Spleen (tissue), 11 donors: ENCODE results near the gene SORCS1. TPM values are rescaled to one million over a fixed set of nuclear protein-coding genes. Genes with fewer than 3 reads are reported as not detected.

Experiments used
- DNase-seq: peaks from one replicate; pipeline ENCODE4 v3.0.0-alpha.2; 2020
- H3K27ac ChIP-seq, 8 donors: fragments of 200-600 bp; sonication (generic) in 7 of 8; 1 replicate in 4 of 8; 2 replicates in 4 of 8; pipeline versions ENCODE4 v1.5.0 to v1.8.0; 2016 to 2021; ENCODE audit warnings: inconsistent platforms in 4 of 8, mild to moderate bottlenecking in 4 of 8, moderate library complexity in 1 of 8
- H3K27me3 ChIP-seq, 7 donors: fragments of 200-600 bp; sonication (generic) in 6 of 7; replicated peaks in 1 of 7; 1 replicate in 4 of 7; 2 replicates in 3 of 7; pipeline versions ENCODE4 v1.5.0 to v1.8.0; 2016 to 2021; ENCODE audit warnings: inconsistent platforms in 3 of 7, mild to moderate bottlenecking in 1 of 7
- H3K36me3 ChIP-seq, 6 donors: fragments of 200-600 bp; sonication (generic) in 5 of 6; 1 replicate in 4 of 6; 2 replicates in 2 of 6; pipeline versions ENCODE4 v1.5.0 to v1.8.0; 2016 to 2021; ENCODE audit warnings: inconsistent platforms in 2 of 6
- H3K4me1 ChIP-seq, 6 donors: fragments of 200-600 bp; sonication (generic) in 5 of 6; 1 replicate in 3 of 6; 2 replicates in 3 of 6; pipeline versions ENCODE4 v1.5.0 to v1.8.0; 2016 to 2021; ENCODE audit warnings: inconsistent platforms in 3 of 6
- H3K4me3 ChIP-seq, 8 donors: fragments of 200-600 bp; sonication (generic) in 7 of 8; 1 replicate in 4 of 8; 2 replicates in 4 of 8; pipeline versions ENCODE4 v1.5.0 to v1.8.0; 2016 to 2021; ENCODE audit warnings: inconsistent platforms in 4 of 8, mild to moderate bottlenecking in 4 of 8, moderate library complexity in 2 of 8
- H3K9me3 ChIP-seq, 8 donors: fragments of 200-600 bp; sonication (generic) in 7 of 8; 1 replicate in 4 of 8; 2 replicates in 4 of 8; pipeline versions ENCODE4 v1.5.0 to v1.8.0; 2016 to 2021; ENCODE audit warnings: inconsistent platforms in 4 of 8
- CTCF ChIP-seq, 11 experiments: fragments of 200-600 bp in 7 of 11; fragments of 450-650 bp in 4 of 11; sonication (generic) in 4 of 11; IDR thresholded peaks in 8 of 11; conservative IDR thresholded peaks in 3 of 11; 1 replicate in 7 of 11; 2 replicates in 4 of 11; pipeline versions ENCODE4 v1.4.0 to v1.8.0; 2016 to 2021; ENCODE audit warnings: antibody characterized with exemption in 11 of 11, inconsistent platforms in 4 of 11, mild to moderate bottlenecking in 1 of 11
- POLR2A ChIP-seq, 3 donors: fragments of 450-650 bp; IDR thresholded peaks; one replicate each; pipeline ENCODE4 v1.5.1; 2017; ENCODE audit warnings: antibody characterized with exemption in 3 of 3, mild to moderate bottlenecking in 1 of 3
- POLR2AphosphoS5 ChIP-seq, 3 donors: sonication (generic); formaldehyde crosslinking; IDR thresholded peaks; one replicate each; pipeline ENCODE4 v1.5.1; 2017; ENCODE audit warnings: antibody characterized with exemption in 3 of 3
- WGBS, 5 donors: extraction: QIAGEN DNeasy Blood & Tissue Kit in 3 of 5; methylation state at CpG; one replicate each; pipeline versions ENCODE4 v1.1.5 to v1.1.7; 2013 to 2018; 5-methylcytosine and 5-hydroxymethylcytosine counted together
- intact Hi-C: fragments of 100-400 bp; cut with DNase I; formaldehyde crosslinking; loops from one replicate; pipeline ENCODE4 v1.15.0; 2023; ENCODE audit warnings: low total_unique reads
- polyA plus RNA-seq, 3 donors: library from polyadenylated mRNA; stranded (reverse); fragments of 200-250 nt; gene quantifications; one replicate each; pipeline ENCODE4 v1.2.1, GENCODE V29; 2013
- total RNA-seq, 7 donors: library from RNA; depleted of rRNA in 3 of 7; stranded (reverse); fragments of >200 nt in 3 of 7; fragmentation: NEBNext Ultra II Directional in 4 of 7; extraction: Animal tissue kit (Norgen Biotek cat#: 25700) in 4 of 7; gene quantifications; one replicate each; pipeline versions ENCODE4 v1.1.0 to v1.2.1, GENCODE V29; 2016 to 2021
- donor health status: healthy with polysubstance abuse.
- donor health status: DM: no; HTN: no; CAD: no; lungs with moderate emphysema.
- donor health status: DM: no; HTN: no; CAD: no.
- donor health status: Bipolar disorder and iron deficiency.
- donor health status: healthy.
- donor health status: DM: no; HTN: no; CAD: no.
- donor health status: DM: yes; HTN: yes; CAD: no.

SORCS1 gene
- total and polyA plus RNA-seq, 10 donors, result 0.67 to 2.7 (median 1.6) TPM

GRCh38 chr10:106789623-106790022, 374.9 kb downstream of the SORCS1 start:
- WGBS, 5 donors, result 57 to 76% (median 62%) methylated on average over 2 of the region's 2 CpGs

GRCh38 chr10:106788982-106789381, 375.5 kb downstream of the SORCS1 start:
- intact Hi-C loops, result no loop called here
- H3K27me3 ChIP-seq, result no peaks in the 10 kb centered on the region
- H3K36me3 ChIP-seq, result no peaks in the 10 kb centered on the region
- H3K4me1 ChIP-seq, result no peaks in the 10 kb centered on the region
- no peaks in the 10 kb centered on the region for H3K9me3 ChIP-seq
- TF ChIP-seq CTCF (IDR thresholded peaks at IDR 0.05 in 8 of 11, conservative IDR thresholded peaks at IDR 0.05 in 3 of 11), result no peak
- no peak for TF ChIP-seq POLR2AphosphoS5 (IDR thresholded peaks at IDR 0.05)
- TF ChIP-seq POLR2A (IDR thresholded peaks at IDR 0.05), result no peak
- DNase-seq, result no peak
- H3K4me3 ChIP-seq, result no peak overlapping the region
- H3K27ac ChIP-seq, result no peak overlapping the region
- WGBS, 5 donors, result 73 to 89% (median 83%) methylated on average over 3 of the region's 3 CpGs

More at GRCh38 chr10:106789623-106790022, 374.9 kb downstream of the SORCS1 start:
- H3K36me3 ChIP-seq, result no peaks in the 10 kb centered on the region
- H3K9me3 ChIP-seq, result no peaks in the 10 kb centered on the region
- TF ChIP-seq POLR2AphosphoS5 (IDR thresholded peaks at IDR 0.05), result no peak
- TF ChIP-seq POLR2A (IDR thresholded peaks at IDR 0.05), result no peak
- no peak for TF ChIP-seq CTCF (IDR thresholded peaks at IDR 0.05 in 8 of 11, conservative IDR thresholded peaks at IDR 0.05 in 3 of 11)
- intact Hi-C loops, result no loop called here
- no peak for DNase-seq
- no peaks in the 10 kb centered on the region for H3K27me3 ChIP-seq
- H3K4me1 ChIP-seq, result no peaks in the 10 kb centered on the region
- no peak overlapping the region for H3K4me3 ChIP-seq
- no peak overlapping the region for H3K27ac ChIP-seq

- no peaks in the 10 kb centered on the region for H3K27me3 ChIP-seq
- no peak for TF ChIP-seq CTCF (IDR thresholded peaks at IDR 0.05 in 8 of 11, conservative IDR thresholded peaks at IDR 0.05 in 3 of 11)
- no peak for TF ChIP-seq POLR2AphosphoS5 (IDR thresholded peaks at IDR 0.05)
- TF ChIP-seq POLR2A (IDR thresholded peaks at IDR 0.05), result no peak
- H3K4me3 ChIP-seq, result no peak overlapping the region
- H3K36me3 ChIP-seq, result no peaks in the 10 kb centered on the region
- no peaks in the 10 kb centered on the region for H3K9me3 ChIP-seq
- no peak for DNase-seq
- H3K4me1 ChIP-seq, result no peaks in the 10 kb centered on the region
- intact Hi-C loops, result no loop called here
- no peak overlapping the region for H3K27ac ChIP-seq
- WGBS, 5 donors, result 63 to 79% (median 72%) methylated on average over 3 of the region's 3 CpGs
Measured at GRCh38 chr10:106785528-106785927, 379.0 kb downstream of the SORCS1 start.

- DNase-seq, result no peak
- 45 to 80% (median 64%) methylated on average over 3 of the region's 3 CpGs for WGBS, 5 donors
- H3K27me3 ChIP-seq, result no peaks in the 10 kb centered on the region
- H3K27ac ChIP-seq, result no peak overlapping the region
- TF ChIP-seq POLR2A (IDR thresholded peaks at IDR 0.05), result no peak
- TF ChIP-seq POLR2AphosphoS5 (IDR thresholded peaks at IDR 0.05), result no peak
- no peak for TF ChIP-seq CTCF (IDR thresholded peaks at IDR 0.05 in 8 of 11, conservative IDR thresholded peaks at IDR 0.05 in 3 of 11)
- intact Hi-C loops, result no loop called here
- no peaks in the 10 kb centered on the region for H3K9me3 ChIP-seq
- no peaks in the 10 kb centered on the region for H3K36me3 ChIP-seq
- no peaks in the 10 kb centered on the region for H3K4me1 ChIP-seq
- no peak overlapping the region for H3K4me3 ChIP-seq
Measured at GRCh38 chr10:106780632-106781031, 383.9 kb downstream of the SORCS1 start.
